ENCODE data around the gene LIF.
"Not testable (repeated sequence)": the region's sequence is repeated elsewhere in the genome, so short reads cannot be mapped to it uniquely, and the experiment has no call there.

Gene LIF

GRCh38 chr22:30225220-30225927, 21.2 kb downstream of the LIF start:
- no peak for DNase-seq (ENCODE audit: low read depth in 2 of 2)

GRCh38 chr22:30224161-30224857, 22.2 kb downstream of the LIF start:
- DNase-seq (ENCODE audit: low read depth in 2 of 2) = no peak

GRCh38 chr22:30223303-30223702, 23.3 kb downstream of the LIF start:
- no peak for DNase-seq (ENCODE audit: low read depth in 2 of 2)

DNA sequence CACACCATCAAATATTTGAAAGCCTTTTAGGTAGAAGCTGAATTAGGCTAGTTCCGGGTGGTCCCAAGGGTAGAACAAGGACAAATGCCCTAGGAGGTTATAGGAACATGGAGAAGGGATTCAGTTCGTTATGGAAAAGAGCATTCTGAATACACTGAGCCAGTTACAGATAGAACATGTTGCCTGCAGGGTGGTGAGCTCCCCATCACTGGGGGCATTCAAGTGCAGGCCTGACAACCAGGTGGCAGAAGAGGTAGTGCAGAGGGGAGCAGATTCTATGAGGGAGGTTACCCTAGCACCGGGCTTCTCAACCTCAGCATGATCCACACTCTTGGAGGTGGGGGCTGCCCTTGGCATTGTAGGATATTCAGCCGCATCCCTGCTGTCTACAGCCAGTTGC, 24.2 kb downstream of the LIF start:
- DNase-seq (ENCODE audit: low read depth in 2 of 2) = no peak

- DNase-seq (ENCODE audit: low read depth in 2 of 2) = peak in 1 of 2 donors; percentile 33
These were observed 25.2 kb downstream of the LIF start for GRCh38 chr22:30221121-30221992.

DNA sequence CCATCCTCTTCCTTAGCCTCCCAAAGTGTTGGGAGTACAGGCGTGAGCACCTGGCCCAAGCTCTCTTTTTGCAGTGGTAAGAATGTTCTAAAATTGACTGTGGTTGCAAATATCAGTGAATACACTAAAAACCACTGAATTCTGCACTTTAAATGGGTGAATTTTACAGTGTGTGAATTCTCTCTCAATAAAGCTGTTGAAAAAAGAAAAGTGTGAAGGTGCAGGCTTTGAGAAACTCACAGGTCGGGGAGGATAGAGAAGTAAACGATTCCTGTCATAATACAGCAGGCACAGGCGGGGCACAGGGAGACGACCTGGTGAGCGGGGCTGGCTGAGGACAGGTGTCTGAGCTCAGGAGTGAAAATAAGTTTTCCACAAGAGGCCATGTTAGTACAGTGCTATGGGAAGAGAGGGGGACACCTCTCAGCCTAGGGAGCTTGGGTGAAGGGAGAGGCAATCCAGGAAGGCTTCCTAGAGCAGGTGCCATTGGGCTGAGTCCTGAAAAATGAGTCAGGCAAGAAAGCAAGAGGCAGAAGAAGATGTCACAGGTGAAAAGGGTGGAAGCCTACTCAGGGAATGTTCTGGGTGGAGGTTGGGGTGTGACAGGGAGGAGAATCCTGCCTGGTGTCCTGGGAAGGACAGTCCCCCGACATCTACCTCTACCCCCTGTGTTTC, 26.1 kb downstream of the LIF start:
- DNase-seq (ENCODE audit: low read depth in 2 of 2) = no peak

DNA sequence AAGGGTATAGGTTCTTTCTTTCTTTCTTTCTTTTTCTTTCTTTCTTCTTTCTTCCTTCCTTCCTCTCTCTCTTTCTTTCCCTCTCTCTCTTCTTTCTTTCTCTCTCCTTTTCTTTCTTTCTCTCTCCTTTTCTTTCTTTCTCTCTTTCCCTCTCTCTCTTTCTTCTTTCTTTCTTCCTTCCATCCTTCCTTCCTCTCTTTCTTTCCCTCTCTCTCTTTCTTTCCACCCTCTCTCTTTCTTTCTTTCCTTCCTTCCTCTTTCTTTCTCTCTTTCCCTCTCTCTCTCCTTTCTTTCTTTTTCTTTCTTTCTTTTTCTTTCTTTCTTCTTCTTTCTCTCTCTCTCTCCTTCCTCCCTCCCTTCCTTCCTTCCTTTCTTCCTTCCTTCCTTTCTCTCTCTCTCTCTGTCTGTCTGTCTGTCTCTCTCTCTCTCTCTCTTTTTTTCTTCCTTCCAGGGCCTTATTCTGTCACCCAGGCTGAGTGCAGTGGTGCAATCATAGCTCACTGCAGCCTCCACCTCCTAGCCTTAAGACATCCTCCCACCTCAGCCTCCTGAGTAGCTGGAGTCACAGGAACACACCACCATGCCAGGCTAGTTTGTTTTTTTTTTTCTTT, 26.8 kb downstream of the LIF start:
- no peak for DNase-seq (ENCODE audit: low read depth in 2 of 2)

DNA sequence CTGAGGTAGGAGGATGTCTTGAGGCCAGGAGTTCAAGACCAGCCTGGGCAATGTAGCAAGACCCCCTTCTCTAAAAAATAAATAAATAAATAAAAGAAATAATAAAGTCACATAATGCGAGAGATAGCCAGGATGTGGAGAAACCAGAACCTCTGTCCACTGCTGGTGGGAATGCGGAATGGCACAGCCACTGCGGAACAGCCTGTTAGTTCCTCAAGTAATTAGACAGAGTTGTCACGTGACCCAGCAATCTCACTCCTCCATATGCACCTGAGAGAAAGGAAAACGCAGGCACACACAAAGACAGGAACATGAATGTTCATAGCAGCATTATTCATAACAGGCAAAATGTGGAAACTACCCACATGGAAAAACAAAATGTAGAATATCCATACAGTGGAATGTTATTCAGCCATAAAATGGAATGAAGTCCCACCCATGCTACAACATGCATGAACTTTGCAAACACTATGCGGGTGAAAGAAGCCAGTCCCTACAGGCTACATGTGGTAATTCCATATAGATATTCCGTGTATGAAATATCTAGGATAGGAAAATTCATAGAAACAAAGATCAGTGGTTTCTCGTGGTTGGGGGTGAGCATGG, 27.4 kb downstream of the LIF start:
- DNase-seq (ENCODE audit: low read depth in 2 of 2) = no peak

- DNase-seq (ENCODE audit: low read depth in 2 of 2) = no peak
These were observed 28.6 kb downstream of the LIF start for GRCh38 chr22:30217698-30218560.

- no peak for DNase-seq (ENCODE audit: low read depth in 2 of 2)
These were observed 29.8 kb downstream of the LIF start for GRCh38 chr22:30216710-30217109.

DNA sequence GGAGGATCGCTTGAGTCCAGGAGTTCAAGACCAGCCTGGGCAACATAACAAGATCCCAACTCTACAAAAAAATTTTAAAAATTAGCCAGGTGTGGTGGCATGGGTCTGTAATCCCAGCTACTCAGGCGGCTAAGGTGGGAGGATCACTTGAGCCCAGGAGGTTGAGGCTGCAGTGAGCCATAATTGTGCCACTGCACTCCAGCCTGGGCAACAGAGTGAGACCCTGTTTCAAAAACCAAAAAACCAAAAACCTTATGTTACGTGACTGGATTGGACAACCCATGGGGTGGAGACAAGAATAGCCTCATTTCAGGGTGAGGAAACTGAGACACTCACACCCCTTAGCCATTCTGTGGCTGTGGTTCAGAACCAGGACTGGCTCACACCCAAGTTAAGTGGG, 30.3 kb downstream of the LIF start:
- DNase-seq (ENCODE audit: low read depth in 2 of 2) = not testable (repeated sequence)

- DNase-seq (ENCODE audit: low read depth in 2 of 2) = no peak
These were observed 31.7 kb downstream of the LIF start for GRCh38 chr22:30214703-30215407.

DNA sequence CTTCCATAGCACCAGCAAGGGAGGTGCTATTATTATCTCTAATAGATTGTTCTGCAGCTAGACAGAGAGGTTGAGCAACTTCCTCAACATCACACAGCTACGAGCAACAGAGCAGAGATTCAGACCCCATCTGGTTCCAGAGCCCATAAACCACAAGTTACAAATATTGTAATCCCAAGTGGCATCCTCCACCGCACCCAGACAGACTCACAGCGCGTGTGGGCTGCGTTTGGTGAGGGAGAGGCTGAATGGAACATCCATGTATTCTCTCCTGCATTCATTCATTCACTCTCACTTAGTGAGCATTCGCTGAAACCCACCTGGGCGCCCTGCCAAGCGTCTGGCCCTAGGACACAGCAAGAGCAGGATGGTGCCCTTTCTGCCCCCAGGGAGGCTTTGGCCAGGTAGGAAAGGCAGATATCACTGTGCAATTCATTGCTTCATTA, 33.5 kb downstream of the LIF start:
- no peak for DNase-seq (ENCODE audit: low read depth in 2 of 2)

GRCh38 chr22:30212363-30212995, 34.1 kb downstream of the LIF start:
- DNase-seq (ENCODE audit: low read depth in 2 of 2) = no peak

DNA sequence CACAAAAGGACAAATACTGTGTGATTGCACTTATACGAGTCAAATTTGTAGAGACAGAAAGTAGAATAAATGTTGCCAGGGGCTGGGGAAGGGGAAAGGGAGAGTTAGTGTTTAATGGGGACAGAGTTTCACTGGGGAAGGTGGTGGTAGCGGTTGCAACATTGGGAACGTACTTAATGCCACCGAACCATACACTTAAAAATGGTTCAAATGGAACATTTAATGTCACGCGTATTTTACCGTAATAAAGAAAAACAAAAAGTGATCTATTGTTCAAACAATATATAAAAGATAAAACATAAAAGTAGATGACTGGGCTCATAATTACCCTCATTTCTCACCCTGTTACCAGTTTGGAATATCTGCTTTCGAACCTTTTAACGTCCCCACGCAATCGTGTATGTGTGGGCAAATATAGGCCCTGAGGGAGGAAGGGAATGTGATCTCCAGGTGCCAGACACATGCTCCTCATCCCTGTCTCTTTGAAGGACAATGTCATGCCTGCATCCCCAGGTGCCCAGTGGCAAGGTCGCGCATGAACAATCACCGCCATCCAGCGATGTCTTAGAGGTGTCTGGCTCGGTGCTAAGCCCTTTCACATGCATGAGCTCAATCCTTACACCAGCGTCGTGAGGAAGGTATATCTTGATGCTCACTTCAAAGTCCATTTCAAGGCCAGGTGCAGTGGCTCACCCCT, 35.3 kb downstream of the LIF start:
- DNase-seq (ENCODE audit: low read depth in 2 of 2) = no peak

DNA sequence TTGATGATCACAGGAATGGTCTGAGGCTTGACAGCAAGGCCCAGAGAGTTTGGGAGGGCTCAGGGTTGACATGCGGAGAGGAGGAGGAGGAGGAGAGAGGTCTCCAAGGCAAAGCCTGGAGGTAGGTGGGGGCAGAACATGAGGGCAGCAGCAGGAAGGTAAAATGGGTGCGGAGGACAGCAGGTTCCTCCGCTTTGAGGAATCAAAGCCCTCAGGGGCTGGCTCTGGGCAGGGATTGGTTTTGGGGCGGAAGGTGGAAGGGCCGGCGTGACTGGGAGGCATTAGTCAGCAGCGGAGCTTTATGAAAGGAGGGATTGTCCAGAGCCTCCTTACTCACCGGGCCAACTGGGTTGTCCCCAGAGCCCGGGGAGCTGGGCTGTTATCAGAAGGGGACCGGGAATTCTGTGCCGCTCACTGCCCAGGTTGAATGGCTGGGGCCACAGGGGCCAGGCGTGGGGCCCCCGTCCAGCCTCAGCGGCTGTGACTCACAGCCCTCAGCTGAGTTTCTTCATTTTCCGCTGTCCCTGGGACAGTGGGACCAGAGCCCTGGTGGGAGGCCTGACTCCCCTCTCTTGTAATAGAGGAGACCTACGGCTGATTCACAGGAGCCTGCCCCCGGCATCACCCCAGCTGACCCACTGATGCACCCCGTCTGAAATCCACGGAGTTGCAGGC, 36.2 kb downstream of the LIF start:
- no peak for DNase-seq (ENCODE audit: low read depth in 2 of 2)

- no peak for DNase-seq (ENCODE audit: low read depth in 2 of 2)
These were observed 36.9 kb downstream of the LIF start for GRCh38 chr22:30209642-30210041.

Data from activated CD4-positive, alpha-beta T cell treated with anti-CD3 and anti-CD28 coated beads for 24 hours (primary cell).